NCI-H187 (cell line): ENCODE measurements around the gene FUT9.
"Not testable (repeated sequence)": the region's sequence is repeated elsewhere in the genome, so short reads cannot be mapped to it uniquely, and the experiment has no call there.

ENCODE experiments used
- DNase-seq, 2 experiments: peaks; one replicate each; lab custom pipeline; 2025; lab: John Stamatoyannopoulos, UW

The FUT9 gene

GRCh38 chr6:96186516-96187195, 170.9 kb downstream of the FUT9 start:
- no peak for DNase-seq

DNA sequence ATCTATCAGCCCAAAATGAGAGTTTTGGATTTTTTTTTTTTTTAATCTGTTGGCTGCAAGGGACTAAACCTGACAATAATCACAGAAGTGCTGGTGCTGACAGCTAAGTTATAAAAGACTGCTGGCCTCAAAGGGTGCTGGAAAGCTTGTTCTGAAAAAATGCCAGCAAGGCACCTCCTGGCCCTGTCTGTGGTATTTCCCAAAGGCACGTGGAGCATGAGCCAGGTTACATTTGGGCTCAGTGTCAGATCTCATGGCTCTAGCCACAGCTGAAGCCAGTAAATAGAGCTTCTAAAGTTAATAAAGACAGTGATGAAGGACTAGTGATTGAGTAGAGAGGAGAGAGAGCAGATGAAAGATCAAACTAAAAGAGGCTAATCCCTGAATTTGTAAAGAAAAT, 178.9 kb downstream of the FUT9 start:
- no peak for DNase-seq

DNA sequence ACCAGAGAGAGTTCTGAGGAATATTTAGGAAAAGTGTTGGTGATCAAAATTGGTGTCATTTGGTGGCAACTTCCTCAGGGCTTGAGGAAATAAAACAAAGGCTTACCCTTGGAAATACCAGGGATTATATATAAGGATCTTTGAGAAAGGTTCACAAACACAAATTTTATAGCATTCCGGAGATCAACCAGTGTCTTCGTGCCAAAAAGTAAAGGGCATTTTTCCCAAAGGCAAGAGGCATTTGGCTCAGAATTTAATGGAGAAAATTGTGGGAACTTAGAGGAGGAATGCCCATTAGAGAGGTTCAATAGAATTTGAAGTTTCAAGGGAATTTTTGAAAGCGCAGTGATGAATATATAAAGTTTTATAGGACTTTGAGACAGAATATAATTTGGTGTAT, 179.5 kb downstream of the FUT9 start:
- DNase-seq = no peak

- no peak for DNase-seq
Observed at GRCh38 chr6:96196633-96197032, 180.9 kb downstream of the FUT9 start.

DNA sequence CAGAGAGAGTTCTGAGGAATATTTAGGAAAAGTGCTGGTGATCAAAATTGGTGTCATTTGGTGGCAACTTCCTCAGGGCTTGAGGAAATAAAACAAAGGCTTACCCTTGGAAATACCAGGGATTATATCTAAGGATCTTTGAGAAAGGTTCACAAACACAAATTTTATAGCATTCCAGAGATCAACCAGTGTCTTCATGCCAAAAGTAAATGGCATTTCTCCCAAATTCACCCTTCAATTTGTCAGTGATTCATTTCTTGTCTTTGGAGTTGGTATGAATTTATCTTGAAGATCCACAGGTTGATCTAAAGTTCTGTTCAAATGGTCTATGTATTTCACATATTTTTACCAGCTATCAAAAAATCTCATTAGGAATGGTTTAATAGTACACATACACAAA, 181.5 kb downstream of the FUT9 start:
- no peak for DNase-seq

DNA sequence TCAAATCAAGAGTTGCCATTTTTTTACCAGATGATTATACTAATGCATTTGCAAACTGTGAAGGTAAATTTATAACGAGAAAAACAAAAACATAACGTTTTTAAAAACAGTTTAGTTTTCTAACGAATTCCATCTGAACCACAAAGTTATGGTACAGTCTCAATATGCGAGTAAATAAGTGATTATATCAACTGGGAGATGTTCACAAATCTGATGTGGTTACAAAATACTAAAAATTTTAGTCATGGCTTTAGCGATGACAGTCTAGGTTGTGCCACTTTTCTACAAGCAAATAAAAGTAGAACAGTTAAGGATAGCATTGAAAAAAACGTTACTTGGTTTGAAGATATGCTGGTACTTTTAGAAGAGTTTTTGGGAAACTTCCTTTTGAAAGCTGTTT, 186.8 kb downstream of the FUT9 start:
- DNase-seq = no peak

GRCh38 chr6:96211341-96211740, 195.6 kb downstream of the FUT9 start:
- DNase-seq = no peak

GRCh38 chr6:96212066-96212465, 196.3 kb downstream of the FUT9 start:
- no peak for DNase-seq

GRCh38 chr6:96213784-96214183, 198.0 kb downstream of the FUT9 start:
- no peak for DNase-seq

DNA sequence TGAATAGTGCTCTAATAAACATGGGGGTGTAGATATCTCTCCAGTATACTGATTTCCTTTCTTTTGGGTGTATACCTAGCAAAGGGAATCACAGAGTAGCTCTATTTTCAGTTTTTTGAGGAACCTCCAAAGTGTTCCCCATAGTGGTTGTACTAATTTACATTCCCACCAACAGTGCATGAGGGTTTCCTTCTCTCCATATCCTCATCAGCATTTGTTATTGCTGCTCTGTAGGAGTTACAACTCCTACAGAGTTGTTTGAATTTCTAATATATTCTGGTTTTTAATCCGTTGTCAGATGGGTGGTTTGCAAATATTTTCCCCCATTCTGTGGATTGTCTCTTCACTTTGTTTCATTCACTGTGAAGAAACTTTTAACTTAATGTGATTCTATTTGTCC, 207.9 kb downstream of the FUT9 start:
- no peak for DNase-seq

DNA sequence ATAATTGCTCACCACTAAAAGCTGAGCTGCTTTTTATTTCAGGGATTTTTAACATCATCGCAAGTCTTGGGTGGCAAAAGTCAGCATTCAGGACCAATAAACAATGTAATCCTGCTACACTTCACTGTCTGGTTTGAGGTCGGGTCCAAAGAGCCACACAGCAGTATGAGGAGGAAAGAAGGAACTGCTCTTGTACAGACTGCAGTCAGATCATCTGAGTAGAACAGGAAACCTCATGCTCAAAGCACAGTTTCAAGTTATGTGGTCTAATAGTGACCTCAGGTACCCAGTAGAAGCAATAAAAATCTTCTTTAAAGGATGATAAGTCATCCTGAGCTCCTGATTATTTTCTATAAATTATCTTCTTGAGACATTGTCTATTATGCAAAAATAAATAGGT, 211.4 kb downstream of the FUT9 start:
- DNase-seq = no peak

DNA sequence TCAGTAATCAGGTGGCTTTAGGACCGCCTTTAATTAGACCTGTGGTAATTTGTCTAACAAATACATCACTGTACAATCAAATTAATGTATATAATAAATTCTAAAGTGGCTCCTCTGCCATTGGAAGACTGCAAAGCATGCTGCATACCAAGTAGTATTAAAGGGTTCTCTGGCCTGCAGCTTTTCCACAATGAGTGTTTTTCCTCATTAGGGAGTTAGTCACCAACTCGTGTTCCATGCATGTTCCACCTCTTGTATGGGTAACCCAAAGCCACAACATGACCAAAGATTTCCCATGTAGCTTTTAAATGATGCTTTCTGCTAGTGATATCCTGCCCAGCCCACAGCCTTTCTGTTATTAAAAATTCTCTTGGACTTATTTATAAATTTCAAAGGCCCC, 218.7 kb downstream of the FUT9 start:
- DNase-seq = no peak

DNA sequence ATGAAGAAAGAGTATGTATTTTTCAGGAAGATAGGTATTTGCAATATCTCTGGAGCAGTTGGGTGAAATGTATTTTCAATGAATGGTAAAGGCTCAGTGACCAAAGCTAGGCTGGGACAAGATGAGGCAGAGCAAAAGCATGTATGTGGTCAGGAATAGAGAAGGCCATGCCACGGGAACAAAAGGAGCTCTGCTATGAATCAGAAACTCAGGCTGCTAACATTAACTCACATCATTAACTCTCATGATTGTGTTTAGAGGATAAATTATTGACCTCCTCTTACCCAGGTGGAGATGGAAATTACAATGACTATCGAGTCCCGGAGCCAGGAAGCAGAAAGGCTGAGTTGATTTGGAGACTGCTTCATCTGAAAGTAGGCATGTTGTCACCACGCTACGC, 220.2 kb downstream of the FUT9 start:
- no peak for DNase-seq

DNA sequence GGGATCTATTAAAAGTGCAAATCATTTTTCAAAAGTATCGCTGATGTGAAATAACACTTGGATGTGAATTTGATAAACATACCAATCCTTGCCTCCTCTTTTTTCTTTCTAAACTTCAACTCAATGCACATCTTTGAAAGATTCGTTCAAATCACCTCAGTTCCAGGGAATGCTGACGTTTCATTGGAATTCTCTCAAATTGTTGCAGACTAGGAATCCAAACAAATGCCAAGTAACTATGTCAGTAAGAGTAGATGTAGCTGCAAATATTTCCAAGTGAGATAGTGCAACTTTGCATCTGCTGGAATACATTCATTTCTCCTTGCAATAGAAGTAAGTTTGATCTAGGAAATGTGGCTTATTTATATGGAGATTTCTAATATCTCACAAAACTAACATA, 220.7 kb downstream of the FUT9 start:
- DNase-seq = no peak

DNA sequence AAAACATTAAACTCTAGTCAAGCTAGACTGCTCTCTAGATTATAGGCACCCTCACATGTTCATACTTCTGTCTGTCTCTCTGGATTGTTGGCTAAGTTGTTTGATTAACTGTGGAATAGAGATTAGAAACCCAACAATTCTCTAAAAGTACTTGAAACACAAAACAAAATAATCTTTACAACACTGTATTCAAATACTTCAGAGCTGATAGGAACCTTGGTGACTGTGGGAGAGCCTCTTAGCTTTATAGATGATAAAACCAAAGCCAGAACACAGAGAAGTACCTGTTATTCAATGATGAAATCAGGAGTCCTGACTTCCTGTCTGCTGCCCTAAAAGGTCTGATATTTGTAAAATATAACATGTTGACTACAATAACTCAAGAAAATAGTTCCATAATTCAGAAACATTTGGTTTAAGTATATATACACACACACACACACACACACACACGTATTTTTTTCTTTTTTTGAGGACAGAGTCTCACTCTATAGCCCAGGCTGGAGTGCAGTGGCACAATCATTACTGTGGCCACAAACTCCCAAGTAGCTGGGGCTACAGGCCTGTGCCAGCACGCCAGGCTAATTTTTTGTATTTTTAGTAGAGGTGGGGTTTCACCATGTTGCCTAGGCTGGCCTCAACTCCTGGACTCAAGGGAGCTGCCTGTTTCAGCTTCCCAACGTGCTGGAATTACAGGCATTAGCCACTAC, 222.0 kb downstream of the FUT9 start:
- no peak for DNase-seq

DNA sequence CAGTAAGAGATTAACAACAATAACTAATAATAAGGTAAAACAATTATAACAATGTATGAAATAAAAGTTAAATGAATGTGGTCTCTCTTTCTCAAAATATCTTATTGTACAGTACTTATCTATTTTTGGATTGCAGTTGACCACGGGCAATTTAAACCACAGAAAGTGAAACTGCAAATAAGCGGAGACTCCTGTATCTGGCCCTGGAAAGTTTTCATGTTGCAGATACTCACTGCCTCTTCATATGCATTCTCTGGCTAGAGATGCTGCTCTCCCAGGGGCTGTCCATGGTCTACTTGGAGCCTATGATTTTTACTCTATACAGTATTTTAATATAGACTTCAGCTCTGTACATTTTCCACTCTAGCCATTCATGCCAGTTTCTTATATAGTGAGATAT, 230.8 kb downstream of the FUT9 start:
- no peak for DNase-seq

DNA sequence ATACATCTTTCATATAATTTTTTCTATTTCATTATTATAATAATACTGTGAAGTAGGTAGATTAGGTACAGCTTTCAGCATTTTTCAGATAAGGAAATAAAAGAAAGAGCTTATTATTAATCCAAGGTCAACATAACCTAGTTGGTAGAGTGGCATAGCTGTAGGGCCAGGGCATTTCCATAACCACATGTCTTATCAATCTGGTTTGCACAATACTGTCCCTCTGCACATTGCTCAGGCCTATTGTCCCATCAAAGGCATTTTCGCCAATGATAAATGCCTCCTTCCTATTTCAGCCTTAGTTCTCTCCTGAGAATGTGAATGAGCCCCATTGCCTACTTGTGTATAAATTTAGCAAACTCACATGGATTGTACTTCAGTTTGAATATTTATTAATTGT, 234.0 kb downstream of the FUT9 start:
- no peak for DNase-seq

DNA sequence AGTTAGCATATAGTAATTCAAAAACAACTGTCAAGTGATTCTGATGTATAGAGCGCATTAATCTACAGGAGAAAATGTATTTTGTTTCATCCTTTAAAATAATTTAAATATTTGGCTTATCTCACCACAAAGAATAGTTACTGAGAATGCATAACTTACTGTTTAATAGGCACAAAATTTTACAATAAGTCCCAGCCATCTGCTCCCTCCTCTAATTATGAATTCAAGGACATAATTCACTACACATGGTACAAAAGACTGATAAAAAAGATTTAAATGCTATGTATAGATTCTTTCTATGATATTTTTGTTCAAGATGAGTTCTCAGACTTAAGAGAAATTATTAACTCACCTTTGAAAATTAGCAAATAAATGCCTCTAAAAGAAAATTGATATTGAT, 242.0 kb downstream of the FUT9 start:
- DNase-seq = no peak

DNA sequence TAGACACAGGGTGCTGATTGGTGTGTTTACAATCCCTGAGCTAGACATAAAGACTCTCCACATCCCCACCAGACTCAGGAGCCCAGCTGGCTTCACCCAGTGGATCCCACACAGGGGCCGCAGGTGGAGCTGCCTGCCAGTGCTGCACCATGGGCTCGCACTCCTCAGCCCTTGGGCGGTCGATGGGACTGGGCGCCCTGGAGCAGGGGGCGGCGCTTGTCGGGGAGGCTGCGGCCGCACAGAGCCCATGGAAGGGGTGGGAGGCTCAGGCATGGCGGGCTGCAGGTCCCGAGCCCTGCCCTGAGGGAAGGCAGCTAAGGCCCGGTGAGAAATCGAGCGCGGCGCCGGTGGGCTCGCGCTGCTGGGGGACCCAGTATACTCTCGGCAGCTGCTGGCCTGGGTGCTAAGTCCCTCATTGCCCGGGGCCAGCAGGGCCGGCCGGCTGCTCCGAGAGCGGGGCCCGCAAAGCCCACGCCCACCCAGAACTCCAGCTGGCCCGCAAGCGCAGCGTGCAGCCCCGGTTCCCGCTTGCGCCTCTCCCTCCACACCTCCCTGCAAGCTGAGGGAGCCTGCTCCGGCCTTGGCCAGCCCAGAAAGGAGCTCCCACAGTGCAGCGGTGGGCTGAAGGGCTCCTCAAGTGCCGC, 245.1 kb downstream of the FUT9 start:
- not testable (repeated sequence) for DNase-seq
